ENCODE data around the gene TACC2. TPM values are rescaled to one million over a fixed set of nuclear protein-coding genes. Genes with fewer than 3 reads are reported as not detected.

Gene TACC2
- total and polyA plus RNA-seq, 2 donors (not counting 1 experiment from before 2014, with no cell fraction given): not detected

- WGBS (ENCODE audit: insufficient coverage): 91% methylated on average over 4 of the region's 8 CpGs
- no peak for ATAC-seq (ENCODE audit: low read depth)
- Histone ChIP-seq H3K4me3 (ENCODE audit: control extremely low read depth in 1 of 5, extremely low read depth in 1 of 5, insufficient read depth in 1 of 5, low read depth in 2 of 5, low read length in 4 of 5) (no peak overlapping the region), H3K36me3 (replicated peaks in 1 of 2; ENCODE audit: control extremely low read depth in 1 of 2, control insufficient read depth in 1 of 2, extremely low read depth in 1 of 2, insufficient read depth in 2 of 2, low read length in 1 of 2) (no peaks in the 10 kb centered on the region), H3K79me2 (ENCODE audit: control insufficient read depth, insufficient read depth, low read length) (no peaks in the 10 kb centered on the region), H3K9me3 (ENCODE audit: control extremely low read depth in 1 of 3, control insufficient read depth in 2 of 3, insufficient read depth in 1 of 3, low read length in 2 of 3) (peaks cover 0 to 8% (median 0%) of the 10 kb centered on the region in 3 donors), H3K4me2 (replicated peaks; ENCODE audit: low read depth, low read length, poor library complexity, severe bottlenecking) (no peak overlapping the region), H4K20me1 (ENCODE audit: control insufficient read depth, insufficient read depth, low read length, poor library complexity, severe bottlenecking) (no peaks in the 10 kb centered on the region), H3K9ac (ENCODE audit: low read length) (no peak overlapping the region), H3K4me1 (ENCODE audit: control insufficient read depth in 2 of 2, insufficient read depth in 2 of 2, low read length in 2 of 2) (no peaks in the 10 kb centered on the region), H3K27ac (ENCODE audit: low read length in 2 of 2) (no peak overlapping the region), H3K27me3 (replicated peaks in 1 of 4; ENCODE audit: control extremely low read depth in 1 of 4, control insufficient read depth in 3 of 4, insufficient read depth in 4 of 4, low read length in 3 of 4) (no peaks in the 10 kb centered on the region), H2AFZ (ENCODE audit: insufficient read depth, low read depth, low read length, poor library complexity, severe bottlenecking) (no peak overlapping the region)
- no peak for TF ChIP-seq EZH2 (IDR thresholded peaks at IDR 0.05; ENCODE audit: borderline replicate concordance, insufficient read depth, low read depth, low read length, poor library complexity, severe bottlenecking)
- no peak for TF ChIP-seq CTCF (IDR thresholded peaks at IDR 0.05)
- intact Hi-C loops (cut with micrococcal nuclease): no loop called here
- ChIA-PET CTCF (no interaction called here), POLR2A (no interaction called here)
- Mint-ChIP-seq H3K4me1 (peaks cover 7% of the 10 kb centered on the region), H3K27me3 (peaks cover 24% of the 10 kb centered on the region), H3K9me3 (ENCODE audit: insufficient read depth) (no peaks in the 10 kb centered on the region), H3K4me3 (no peak overlapping the region), H3K27ac (no peak overlapping the region)
- no peak for DNase-seq
These were observed 141.6 kb downstream of the TACC2 start for GRCh38 chr10:122130474-122131110.

GRCh38 chr10:122132331-122132755 lies 143.4 kb downstream of the TACC2 start:
- Histone ChIP-seq H3K27ac (ENCODE audit: low read length in 2 of 2) (no peak overlapping the region), H3K36me3 (replicated peaks in 1 of 2; ENCODE audit: control extremely low read depth in 1 of 2, control insufficient read depth in 1 of 2, extremely low read depth in 1 of 2, insufficient read depth in 2 of 2, low read length in 1 of 2) (no peaks in the 10 kb centered on the region), H2AFZ (ENCODE audit: insufficient read depth, low read depth, low read length, poor library complexity, severe bottlenecking) (no peak overlapping the region), H4K20me1 (ENCODE audit: control insufficient read depth, insufficient read depth, low read length, poor library complexity, severe bottlenecking) (no peaks in the 10 kb centered on the region), H3K27me3 (replicated peaks in 1 of 4; ENCODE audit: control extremely low read depth in 1 of 4, control insufficient read depth in 3 of 4, insufficient read depth in 4 of 4, low read length in 3 of 4) (no peaks in the 10 kb centered on the region), H3K4me3 (ENCODE audit: control extremely low read depth in 1 of 5, extremely low read depth in 1 of 5, insufficient read depth in 1 of 5, low read depth in 2 of 5, low read length in 4 of 5) (no peak overlapping the region), H3K4me1 (ENCODE audit: control insufficient read depth in 2 of 2, insufficient read depth in 2 of 2, low read length in 2 of 2) (no peaks in the 10 kb centered on the region), H3K4me2 (replicated peaks; ENCODE audit: low read depth, low read length, poor library complexity, severe bottlenecking) (no peak overlapping the region), H3K9ac (ENCODE audit: low read length) (no peak overlapping the region), H3K79me2 (ENCODE audit: control insufficient read depth, insufficient read depth, low read length) (no peaks in the 10 kb centered on the region), H3K9me3 (ENCODE audit: control extremely low read depth in 1 of 3, control insufficient read depth in 2 of 3, insufficient read depth in 1 of 3, low read length in 2 of 3) (peaks cover 0 to under 1% (median 0%) of the 10 kb centered on the region in 3 donors)
- Mint-ChIP-seq H3K4me3 (no peak overlapping the region), H3K27ac (no peak overlapping the region), H3K9me3 (ENCODE audit: insufficient read depth) (no peaks in the 10 kb centered on the region), H3K27me3 (peaks cover 24% of the 10 kb centered on the region), H3K4me1 (peaks cover 7% of the 10 kb centered on the region)
- no peak for ATAC-seq (ENCODE audit: low read depth)
- DNase-seq: no peak
- 93% methylated on average over 15 of the region's 15 CpGs for WGBS (ENCODE audit: insufficient coverage)
- ChIA-PET POLR2A (no interaction called here), CTCF (no interaction called here)
- TF ChIP-seq EZH2 (IDR thresholded peaks at IDR 0.05; ENCODE audit: borderline replicate concordance, insufficient read depth, low read depth, low read length, poor library complexity, severe bottlenecking): no peak
- intact Hi-C loops (cut with micrococcal nuclease): no loop called here

All from B cell (primary cell).